ENCODE data around the gene ARID3A.
"Not testable (repeated sequence)": the region's sequence is repeated elsewhere in the genome, so short reads cannot be mapped to it uniquely, and the experiment has no call there.

The ARID3A gene

DNA sequence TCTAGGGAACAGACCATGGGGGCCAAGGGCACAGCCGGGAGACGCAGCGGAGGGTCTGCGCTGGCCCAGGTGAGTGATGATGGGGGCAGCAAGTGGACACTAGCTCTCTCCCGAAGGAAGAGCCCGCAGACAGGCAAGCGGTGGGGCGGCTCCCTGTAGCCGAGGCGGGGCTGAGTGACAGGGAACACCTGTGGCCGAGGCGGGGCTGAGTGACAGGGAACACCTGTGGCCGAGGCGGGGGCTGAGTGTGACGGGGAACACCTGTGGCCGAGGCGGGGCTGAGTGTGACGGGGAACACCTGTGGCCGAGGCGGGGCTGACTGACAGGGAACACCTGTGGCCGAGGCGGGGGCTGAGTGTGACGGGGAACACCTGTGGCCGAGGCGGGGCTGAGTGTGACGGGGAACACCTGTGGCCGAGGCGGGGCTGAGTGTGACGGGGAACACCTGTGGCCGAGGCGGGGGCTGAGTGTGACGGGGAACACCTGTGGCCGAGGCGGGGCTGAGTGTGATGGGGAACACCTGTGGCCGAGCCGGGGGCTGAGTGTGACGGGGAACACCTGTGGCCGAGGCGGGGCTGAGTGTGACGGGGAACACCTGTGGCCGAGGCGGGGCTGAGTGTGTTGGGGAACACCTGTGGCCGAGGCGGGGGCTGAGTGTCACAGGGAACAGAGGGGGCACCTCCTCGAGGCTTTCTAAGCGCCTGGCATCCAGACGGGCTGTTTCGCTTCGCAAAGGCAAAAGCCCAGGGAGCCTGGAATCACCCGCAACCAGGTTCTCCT, 34.2 kb upstream of the ARID3A start:
- DNase-seq, result not testable (repeated sequence)

DNA sequence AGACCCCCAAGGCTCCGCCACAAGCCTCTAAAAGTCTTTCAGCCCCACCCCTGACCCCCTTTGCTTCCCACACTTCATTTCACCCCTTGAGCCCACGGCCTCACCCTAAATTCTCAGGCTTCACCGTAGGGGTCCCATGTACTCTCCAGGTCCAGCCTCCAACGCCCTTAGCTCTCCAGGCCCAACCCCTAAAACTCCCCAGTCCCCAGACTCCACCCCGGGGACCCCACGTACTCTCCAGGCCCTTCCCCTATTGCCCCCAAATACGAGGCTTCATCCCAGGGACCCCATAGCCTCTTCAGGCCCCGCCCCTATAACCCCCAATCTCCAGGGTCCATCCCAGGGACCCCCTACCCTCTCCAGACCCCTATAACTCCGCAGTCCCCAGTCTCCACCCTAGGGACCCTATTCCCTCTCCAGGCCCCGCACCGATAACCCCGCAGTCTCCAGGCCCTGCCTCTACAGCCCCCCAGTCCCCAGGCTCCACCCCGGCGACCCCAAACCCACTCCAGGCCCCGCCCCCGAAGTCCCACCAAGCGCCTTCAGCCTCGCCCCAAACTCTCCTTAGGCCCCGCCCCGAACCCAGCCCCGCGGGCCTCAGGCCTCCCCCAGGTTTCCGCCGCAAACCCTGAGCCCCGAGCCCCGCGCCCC, 33.5 kb upstream of the ARID3A start:
- peak; percentile 68 for DNase-seq

DNA sequence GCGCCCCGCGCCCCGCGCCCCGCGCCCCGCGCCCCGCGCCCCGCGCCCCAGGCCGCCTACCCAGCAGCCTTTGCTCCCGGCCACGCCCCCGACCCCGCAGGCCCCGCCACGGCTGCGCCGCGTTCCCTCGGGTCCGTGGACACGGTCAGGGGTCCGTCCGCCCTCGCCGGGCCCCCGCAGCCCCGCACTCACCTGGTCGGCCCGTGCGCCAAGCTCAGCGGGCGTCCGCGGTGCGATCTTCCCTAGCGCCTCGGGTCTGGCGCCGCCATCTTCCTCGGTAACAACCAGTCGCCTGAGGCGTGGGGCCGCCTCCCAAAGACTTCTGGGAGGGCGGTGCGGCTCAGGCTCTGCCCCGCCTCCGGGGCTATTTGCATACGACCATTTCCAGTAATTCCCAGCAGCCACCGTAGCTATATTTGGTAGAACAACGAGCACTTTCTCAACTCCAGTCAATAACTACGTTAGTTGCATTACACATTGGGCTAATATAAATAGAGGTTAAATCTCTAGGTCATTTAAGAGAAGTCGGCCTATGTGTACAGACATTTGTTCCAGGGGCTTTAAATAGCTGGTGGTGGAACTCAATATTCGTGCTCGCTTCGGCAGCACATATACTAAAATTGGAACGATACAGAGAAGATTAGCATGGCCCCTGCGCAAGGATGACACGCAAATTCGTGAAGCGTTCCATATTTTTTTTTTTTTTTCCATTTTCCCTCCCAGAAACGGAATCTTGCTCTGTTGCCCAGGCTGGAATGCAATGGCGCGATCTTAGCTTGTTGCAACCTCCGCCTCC, 32.7 kb upstream of the ARID3A start, which contains the start of the genes MED16 and RNU6-9:
MED16 (minus strand) TSS at position 294 of the 796 bp plus-strand sequence. CDS start 2,056 bp downstream, outside the sequence.
RNU6-9 (plus strand) TSS at position 591 of the 796 bp plus-strand sequence.
- DNase-seq, result peak; percentile 91

DNA sequence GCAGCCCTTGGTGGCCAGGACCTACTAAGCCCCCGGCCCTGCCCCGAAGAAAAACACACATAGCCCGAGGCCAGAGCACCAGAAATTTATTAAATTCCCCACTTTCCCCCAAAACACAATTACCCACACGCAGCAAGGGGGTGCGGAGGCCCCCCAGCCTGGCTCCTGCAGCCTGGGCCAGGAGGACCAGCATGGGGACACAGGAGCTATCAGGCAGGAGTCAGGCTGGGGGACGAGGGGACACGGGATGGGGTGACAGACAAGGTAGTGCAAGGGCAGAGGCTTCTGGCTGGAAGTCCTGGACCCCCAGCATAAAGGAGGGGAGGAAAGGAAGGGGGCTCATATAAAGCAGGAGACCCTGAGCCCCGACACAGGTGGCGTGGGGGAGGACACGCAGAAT, 29.4 kb upstream of the ARID3A start:
- DNase-seq, result no peak

DNA sequence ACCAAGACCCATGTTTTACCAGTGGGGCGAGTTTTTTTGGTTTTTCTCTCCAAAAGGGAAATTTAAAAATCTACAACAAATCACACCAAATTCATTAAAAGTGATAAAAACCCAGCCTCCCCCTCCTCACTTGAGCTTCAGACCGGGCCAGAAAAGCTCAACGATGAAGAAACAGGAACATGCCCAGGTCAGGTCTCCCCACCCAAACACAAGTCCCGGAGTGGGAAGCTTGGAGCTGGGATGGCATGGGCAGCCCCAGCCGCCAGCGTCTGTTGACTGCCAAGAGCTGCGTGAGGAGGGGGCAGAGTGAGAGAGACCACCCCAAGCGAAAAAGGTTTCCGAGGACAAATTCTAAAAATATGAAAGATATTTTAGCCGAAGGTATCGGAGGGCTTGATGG, 28.8 kb upstream of the ARID3A start:
- DNase-seq, result no peak

DNA sequence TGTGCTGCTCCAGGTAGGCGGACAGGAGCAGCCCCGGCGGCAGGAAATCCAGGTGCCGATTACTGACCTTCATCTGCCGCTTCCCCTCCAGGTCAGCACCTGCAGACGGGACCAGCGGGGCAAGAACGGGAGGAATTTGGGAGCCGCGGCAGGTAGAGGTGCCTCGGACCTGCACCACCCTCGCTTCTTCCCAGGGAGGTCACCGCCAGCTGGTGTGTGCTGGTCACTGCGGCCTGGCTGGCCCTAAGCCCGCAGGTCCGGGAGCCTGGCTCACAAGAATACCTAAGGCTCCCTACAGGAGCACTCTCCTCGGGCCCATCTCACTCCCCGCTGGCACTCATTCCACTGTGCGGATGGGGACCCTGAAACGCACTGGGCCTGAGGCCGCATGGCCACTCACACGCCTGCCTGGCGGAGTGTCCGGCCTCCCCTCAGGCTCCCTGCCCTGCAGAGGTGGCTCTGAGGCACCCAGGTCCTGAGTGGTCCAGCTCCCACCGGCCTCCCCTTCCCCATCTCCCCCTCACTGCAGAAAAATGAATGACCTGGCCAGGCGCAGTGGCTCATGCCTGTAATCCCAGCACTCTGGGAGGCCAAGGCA, 28.3 kb upstream of the ARID3A start:
- DNase-seq, result no peak

DNA sequence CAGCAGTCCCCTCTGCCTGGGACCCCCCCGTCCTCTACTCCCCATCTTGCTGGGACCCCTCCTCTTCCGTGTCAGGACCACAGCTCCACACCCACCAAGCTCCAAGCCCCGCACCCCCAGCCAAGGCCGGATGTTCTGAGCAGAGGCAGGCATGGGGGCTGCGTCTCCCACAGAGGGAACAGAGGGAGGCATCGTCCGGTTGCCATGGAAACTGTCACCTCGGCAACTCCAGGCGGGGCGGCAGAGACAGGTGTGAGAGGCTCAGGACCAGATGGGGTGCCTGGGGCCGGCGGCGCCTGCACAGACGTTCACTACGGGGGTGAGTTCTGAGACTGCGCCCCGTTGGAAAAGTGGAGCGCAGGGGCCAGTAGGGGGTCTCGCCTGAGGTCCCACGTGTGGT, 27.2 kb upstream of the ARID3A start:
- DNase-seq, result no peak

DNA sequence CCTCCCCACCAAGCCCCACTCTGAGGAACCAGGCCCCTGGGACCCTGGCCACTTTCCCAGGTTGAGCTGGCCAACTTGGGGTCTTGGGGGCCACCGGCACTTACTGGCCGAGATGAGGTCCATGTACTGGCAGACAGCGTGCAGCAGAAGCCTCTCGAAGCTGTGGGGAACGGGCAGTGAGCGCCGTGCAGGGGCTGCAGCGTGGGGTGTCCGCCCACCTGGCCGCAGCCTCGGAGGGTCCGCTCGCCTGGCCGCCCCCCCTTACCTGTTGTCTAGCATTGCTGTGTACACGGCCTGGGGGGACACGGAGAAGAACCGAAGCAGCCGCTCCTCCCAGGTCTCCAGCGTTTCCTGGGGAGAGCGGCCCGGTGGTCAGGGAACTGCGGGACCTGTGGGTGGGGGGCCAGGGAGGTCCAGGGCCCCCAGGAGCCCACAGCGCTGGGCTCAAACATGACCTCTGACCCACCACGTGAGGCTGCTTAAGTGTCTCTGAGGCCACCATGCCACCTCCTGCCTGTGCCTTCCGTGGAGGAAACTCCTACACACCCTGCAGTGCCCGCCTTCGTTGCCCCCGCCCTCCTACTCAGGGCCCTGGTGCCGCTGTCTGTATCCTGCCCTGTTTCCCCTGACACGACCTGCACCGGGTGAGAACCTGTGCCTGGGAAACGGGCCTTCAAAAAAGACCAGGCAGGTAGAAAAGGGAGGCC, 26.3 kb upstream of the ARID3A start:
- DNase-seq, result no peak

DNA sequence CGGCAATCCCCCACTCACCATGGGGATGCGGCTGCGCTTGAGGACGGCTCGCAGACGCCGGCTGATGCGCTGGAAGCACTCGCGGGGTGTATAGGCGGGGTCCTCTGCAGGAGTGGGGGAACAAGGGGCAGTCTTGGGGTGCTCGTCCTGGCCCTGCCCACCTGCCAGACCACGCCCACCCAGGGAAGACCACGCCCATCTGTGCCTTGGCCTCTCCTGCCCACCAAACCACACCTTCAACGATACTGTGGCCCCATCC, 25.9 kb upstream of the ARID3A start:
- DNase-seq, result no peak

DNA sequence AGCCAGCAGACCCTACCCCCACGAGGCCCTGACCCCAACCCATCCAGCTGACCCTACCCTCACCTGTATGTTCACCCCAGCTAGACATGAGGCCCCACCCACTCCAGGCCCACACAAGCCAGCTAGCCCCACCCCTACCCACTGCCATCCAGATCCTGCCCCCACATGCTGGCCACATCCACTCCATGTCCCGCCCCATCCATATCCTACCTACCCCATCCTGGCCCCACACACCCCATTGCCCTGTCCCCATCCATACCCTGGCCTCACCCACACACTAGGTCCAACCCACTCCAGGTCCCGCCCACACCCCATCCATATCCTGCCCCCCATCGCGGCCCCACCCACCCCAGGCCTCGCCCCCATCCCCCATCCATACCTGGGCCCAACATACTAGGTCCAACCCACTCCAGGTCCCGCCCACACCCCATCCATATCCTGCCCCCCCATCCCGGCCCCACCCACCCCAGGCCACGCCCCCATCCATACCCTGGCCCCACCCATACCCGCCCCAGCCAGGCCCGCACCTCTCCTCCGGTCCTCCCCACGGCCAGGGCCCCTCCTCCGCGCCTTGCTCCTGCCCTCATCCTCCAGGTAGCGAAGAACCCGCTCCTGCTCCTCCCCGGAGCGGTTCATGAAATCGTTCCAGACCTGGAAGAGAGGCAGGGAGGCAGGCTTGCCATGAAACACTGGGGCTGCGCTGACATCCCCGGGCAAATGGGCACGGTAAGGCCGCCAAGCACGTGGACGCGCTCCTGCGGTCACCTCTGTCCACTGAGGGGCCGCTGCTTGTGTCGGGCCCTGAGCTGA, 25.3 kb upstream of the ARID3A start:
- no peak for DNase-seq

DNA sequence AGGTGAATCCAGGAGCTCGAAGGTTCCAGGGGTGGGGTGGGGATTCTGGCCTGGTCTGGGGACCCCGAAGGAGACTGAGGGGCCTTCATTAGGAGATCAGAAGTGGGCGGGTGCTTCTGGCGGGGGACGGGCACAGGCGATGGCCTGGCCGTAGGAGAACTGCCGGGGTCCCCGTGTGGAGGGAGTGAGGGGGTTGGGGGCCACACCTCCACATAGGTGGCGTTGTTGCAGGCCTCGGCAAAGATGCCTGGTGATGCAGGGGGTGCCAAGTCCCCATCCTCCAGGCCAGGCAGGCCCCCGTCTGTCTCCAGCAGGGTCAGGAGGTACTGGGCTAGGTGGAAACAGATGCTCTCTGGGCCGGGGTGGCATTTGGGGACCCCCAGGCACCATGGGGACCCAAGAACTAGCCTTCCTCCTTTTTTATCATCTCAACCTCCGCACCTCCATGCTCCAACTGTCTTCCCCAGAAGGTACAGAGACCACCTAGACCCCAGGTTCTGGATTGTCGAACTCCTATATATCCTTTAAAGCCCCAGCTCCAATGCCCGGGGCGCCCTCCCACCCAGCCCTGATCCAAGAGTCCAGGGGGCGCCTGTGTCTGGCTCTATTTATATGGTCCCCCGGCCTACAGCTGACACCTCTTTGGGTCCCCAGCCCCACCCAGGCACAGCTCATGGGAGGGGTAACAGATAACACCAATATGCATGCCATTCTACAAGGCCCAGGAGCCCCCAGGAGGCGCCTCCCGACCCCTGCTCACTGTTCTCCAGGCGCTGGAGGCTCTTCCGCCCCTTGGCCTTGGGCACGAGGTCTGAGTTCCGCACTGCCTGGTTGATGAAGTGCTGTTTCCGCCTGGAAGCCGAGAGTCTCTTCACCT, 24.4 kb upstream of the ARID3A start:
- no peak for DNase-seq

DNA sequence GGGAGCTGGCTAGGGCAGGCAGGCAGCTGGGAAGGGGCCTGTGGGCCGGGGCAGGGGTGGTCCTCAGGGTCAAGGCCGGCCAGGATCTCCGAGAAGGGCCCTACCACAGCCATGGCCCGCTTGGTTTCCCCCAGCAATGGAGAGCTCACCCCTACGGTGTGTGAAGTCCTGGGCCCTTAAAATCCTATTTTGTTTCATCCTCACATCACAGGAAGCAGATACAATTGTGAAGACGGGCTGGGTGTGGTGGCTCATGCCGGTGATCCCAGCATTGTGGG, 23.8 kb upstream of the ARID3A start:
- DNase-seq, result no peak

DNA sequence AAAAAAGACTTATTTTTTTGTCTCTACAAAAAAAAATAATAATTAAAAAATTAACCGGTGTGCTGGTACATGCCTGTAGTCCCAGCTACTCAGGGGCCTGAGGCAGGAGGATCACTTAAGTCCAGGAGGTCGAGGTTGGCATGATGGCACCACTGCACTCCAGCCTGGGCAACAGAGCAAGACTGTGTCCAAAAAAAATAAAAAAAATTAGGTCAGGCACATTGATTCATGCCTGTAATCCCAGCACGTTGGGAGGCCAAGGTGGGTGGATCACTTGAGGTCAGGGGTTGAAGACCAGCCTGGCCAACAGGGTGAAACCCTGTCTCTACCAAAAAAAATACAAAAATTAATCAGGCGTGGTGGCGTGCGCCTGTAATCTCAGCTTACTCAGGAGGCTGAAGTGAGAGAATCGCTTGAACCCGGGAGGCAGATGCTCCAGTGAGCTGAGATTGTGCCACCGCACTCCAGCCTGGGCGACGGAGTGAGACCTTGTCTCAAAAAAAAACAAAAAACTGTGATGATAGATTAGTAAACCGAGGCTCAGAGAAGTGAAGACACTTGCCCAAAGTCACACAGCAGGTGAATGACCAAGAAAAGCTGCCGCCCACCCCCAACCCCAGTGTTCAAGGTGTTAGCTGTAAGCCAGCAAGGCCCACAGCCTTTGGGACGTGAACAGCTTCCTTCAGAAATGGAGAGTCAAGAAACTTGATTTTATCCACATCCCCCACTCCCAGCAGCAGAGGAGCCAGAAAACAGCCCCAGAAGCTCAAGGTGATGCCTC, 23.2 kb upstream of the ARID3A start:
- DNase-seq, result no peak

DNA sequence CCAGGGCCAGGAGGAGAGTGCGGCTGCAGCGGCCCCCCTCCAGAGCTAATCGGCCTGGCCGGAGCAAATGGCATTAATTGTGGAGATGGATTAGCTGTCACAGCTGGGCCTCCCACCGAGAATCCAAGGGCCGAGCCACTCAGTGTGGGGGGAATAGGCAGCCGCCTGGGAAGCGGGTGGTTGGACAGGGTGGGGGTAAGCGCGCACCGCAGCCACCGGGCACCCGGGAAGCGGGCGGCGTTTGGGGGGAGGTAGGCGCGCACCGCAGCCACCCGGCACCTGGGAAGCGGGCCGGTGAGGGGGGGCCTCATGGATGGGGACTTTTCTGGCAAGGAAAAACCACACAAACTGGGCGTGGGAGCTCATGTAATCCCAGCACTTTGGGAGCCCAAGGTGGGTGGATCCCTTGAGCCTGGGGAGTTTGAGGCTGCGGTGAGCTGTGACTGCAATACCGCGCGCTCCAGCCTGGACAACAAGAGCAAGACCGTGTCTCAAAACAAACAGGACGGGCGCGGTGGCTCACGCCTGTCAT, 22.5 kb upstream of the ARID3A start:
- DNase-seq, result no peak

DNA sequence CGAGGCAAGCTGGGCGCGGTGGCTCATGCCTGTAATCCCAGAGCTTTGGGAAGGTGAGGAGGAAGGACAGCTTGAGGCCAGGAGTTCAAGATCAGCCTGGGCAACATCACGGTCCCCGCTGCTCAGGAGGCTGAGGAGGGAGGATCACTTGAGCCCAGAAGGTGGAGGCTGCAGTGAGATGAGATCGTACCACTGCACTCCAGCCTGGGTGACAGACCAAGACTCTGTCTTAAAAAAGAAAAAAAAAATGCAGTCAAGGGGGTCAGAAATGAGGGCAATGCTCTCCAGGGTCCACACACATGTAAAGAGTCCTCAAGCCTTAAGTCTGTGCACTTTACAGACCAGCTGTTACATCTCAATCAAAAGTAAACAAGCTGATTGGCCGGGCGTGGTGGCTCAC, 21.3 kb upstream of the ARID3A start:
- DNase-seq, result no peak

DNA sequence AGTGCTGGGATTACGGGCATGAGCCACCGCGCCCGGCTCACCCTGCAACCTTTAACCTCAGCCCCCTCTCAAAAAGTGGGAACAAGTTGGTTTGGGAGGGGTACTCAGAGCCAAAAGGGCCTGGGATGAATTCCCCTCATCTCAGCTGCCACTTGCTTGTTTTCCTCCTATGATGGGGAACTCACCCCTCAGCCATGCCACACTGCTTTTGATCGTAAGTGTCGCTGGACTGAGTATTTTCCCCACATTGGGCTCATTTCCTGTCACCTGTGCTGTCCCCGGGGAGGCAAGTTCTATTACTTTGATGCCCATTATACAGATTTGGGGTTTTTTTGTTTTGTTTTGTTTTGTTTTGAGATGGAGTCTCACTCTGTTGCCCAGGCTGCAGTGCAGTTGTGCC, 19.4 kb upstream of the ARID3A start:
- no peak for DNase-seq

DNA sequence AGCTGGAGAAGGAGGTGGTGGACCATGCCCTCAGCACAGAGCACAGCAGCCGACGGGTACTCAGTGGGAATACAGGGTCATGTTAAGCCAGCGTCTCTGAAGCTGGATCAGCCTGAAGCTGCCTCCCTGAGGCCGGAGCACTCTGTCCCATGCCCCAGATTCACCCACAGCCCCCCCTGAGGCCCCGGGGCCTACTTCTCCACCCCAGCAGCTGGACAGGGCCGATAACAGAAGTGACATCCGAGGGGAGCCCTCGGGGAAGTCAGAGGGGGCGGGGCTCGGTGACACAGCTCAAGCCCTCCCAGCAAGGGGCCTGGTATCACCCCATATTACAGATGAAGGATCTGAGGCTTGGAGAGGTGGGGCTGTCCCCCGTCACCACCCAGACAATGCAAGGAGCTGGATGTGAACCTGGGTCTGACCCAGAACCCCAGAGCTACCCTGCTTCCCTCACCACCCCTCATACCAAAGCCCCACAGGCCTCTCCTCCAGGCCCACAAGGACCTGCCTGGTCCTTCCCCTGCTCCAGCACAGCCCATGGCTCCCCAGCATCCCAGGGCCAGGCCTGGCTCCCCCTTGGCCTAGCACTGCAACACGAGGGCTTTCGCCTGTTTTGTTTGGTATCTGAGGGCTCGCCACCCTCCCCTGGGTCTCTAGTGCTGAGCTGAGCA, 18.5 kb upstream of the ARID3A start:
- no peak for DNase-seq

DNA sequence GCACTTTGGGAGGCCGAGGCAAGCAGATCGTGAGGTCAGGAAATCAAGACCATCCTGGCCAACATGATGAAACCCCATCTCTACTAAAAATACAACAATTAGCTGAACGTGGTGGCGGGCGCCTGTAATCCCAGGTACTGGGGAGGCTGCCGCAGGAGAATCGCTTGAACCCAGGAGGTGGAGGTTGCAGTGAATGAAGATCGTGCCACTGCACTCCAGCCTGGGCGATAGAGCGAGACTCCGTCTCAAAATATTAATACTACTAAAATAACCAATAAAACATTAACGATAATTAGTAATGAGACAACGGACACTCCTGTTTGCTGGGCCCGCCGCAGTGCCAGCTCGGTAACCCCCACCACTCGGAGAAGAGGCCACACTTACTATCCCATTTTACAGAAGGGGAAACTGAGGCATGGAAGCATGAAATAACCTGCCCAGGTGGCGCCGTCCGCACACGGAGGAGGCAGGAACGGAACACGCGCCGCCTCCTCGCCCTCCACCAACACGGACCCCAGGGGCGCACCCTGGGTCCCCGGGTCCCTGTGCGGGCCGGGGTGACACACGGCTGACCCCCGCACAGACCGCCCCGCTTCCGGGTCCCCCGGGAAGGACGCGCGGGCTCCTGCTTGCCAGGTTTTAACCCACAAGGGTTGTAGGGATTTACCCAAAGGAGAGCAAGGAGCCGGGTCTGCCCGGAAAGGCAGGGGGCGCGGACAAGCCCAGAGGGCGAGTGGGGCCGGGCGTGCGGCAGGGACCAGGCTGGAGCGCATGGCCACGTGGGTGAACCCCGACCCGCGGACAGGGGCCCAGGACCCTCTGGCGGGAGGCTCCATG, 14.4 kb upstream of the ARID3A start:
- DNase-seq, result no peak
